Measurements from ENCODE around the gene STXBP1. TPM values are rescaled to one million over a fixed set of nuclear protein-coding genes. Genes with fewer than 3 reads are reported as not detected.

Gene STXBP1
- total RNA-seq, 2 experiments from 2014 or later = 17.4 to 17.8 TPM

GRCh38 chr9:127730799-127731410 is 118.8 kb downstream of the STXBP1 start:
- intact Hi-C loops (cut with micrococcal nuclease) = no loop called here
- no peak overlapping the region for H3K27ac Mint-ChIP-seq

GRCh38 chr9:127731938-127732337 is 119.9 kb downstream of the STXBP1 start:
- DNase-seq = no peak
- Mint-ChIP-seq H3K27ac (no peak overlapping the region), H3K9me3 (no peaks in the 10 kb centered on the region), H3K4me3 (no peak overlapping the region), H3K4me1 (ENCODE audit: low read depth) (peaks cover 11% of the 10 kb centered on the region), H3K27me3 (ENCODE audit: low read depth) (no peaks in the 10 kb centered on the region), H3K36me3 (ENCODE audit: low read depth) (no peaks in the 10 kb centered on the region)
- CTCF ChIA-PET = interaction anchor here (1.6 kb wide), 1 partner anchor 138 kb away, joined by 4 read pairs; no protein-coding TSS in a partner anchor
- intact Hi-C loops (cut with micrococcal nuclease) = no loop called here

More at GRCh38 chr9:127730799-127731410, 118.8 kb downstream of the STXBP1 start:
- DNase-seq = no peak
- CTCF ChIA-PET = interaction anchor here (0.6 to 1.6 kb wide), 4 partner anchors 139 to 190 kb away, joined by 3 to 4 read pairs (median 4); no protein-coding TSS in a partner anchor
- no peaks in the 10 kb centered on the region for H3K27me3 Mint-ChIP-seq (ENCODE audit: low read depth)
- H3K4me1 Mint-ChIP-seq (ENCODE audit: low read depth) = peaks cover 11% of the 10 kb centered on the region
- H3K36me3 Mint-ChIP-seq (ENCODE audit: low read depth) = no peaks in the 10 kb centered on the region
- H3K9me3 Mint-ChIP-seq = no peaks in the 10 kb centered on the region
- H3K4me3 Mint-ChIP-seq = no peak overlapping the region

- Mint-ChIP-seq H3K4me1 (ENCODE audit: low read depth) (peaks cover 13% of the 10 kb centered on the region), H3K27me3 (ENCODE audit: low read depth) (no peaks in the 10 kb centered on the region), H3K36me3 (ENCODE audit: low read depth) (no peaks in the 10 kb centered on the region), H3K4me3 (no peak overlapping the region), H3K9me3 (no peaks in the 10 kb centered on the region), H3K27ac (no peak overlapping the region)
- intact Hi-C loops (cut with micrococcal nuclease) = no loop called here
- CTCF ChIA-PET = interaction anchor here (1.6 kb wide), 1 partner anchor 137 kb away, joined by 4 read pairs; no protein-coding TSS in a partner anchor
- DNase-seq = no peak
These were observed 120.4 kb downstream of the STXBP1 start for GRCh38 chr9:127732444-127732843.

GRCh38 chr9:127733614-127734013 is 121.5 kb downstream of the STXBP1 start:
- H3K4me3 Mint-ChIP-seq = peak overlapping the region; percentile 78
- H3K9me3 Mint-ChIP-seq = no peaks in the 10 kb centered on the region
- CTCF ChIA-PET = interaction anchor here (0.7 to 2.7 kb wide), 6 partner anchors 9 to 254 kb away, joined by 3 to 48 read pairs (median 6); no protein-coding TSS in a partner anchor
- no peak for DNase-seq
- H3K27ac Mint-ChIP-seq = no peak overlapping the region
- no peaks in the 10 kb centered on the region for H3K27me3 Mint-ChIP-seq (ENCODE audit: low read depth)
- H3K36me3 Mint-ChIP-seq (ENCODE audit: low read depth) = no peaks in the 10 kb centered on the region
- H3K4me1 Mint-ChIP-seq (ENCODE audit: low read depth) = peaks cover 13% of the 10 kb centered on the region
- intact Hi-C loops (cut with micrococcal nuclease) = loop anchor here (1.0 kb wide), 2 partner anchors 143 to 229 kb away; no protein-coding TSS in a partner anchor

- CTCF ChIA-PET = interaction anchor here (0.6 to 3.7 kb wide), 55 partner anchors 9 to 305 kb away, joined by 3 to 52 read pairs (median 4); partner anchors contain the start of genes AK1, CDK9, PTRH1 and STXBP1
- Mint-ChIP-seq H3K4me3 (peak overlapping the region; percentile 78), H3K27ac (peak overlapping the region; percentile 77), H3K27me3 (ENCODE audit: low read depth) (no peaks in the 10 kb centered on the region), H3K4me1 (ENCODE audit: low read depth) (peaks cover 13% of the 10 kb centered on the region), H3K36me3 (ENCODE audit: low read depth) (peaks cover 2% of the 10 kb centered on the region), H3K9me3 (no peaks in the 10 kb centered on the region)
- intact Hi-C loops (cut with micrococcal nuclease) = loop anchor here (1.0 kb wide), 2 partner anchors 144 to 230 kb away; no protein-coding TSS in a partner anchor
- no peak for DNase-seq
These were observed 122.2 kb downstream of the STXBP1 start for GRCh38 chr9:127734247-127734746.

- H3K27me3 Mint-ChIP-seq (ENCODE audit: low read depth) = no peaks in the 10 kb centered on the region
- CTCF ChIA-PET = interaction anchor here (0.6 to 3.7 kb wide), 62 partner anchors 10 to 304 kb away, joined by 3 to 52 read pairs (median 4); partner anchors contain the start of genes AK1, CDK9, PTRH1 and ST6GALNAC4
- intact Hi-C loops (cut with micrococcal nuclease) = loop anchor here (1.0 kb wide), 10 partner anchors 20 to 231 kb away; partner anchors contain the start of genes FPGS, PTRH1 and STXBP1
- H3K27ac Mint-ChIP-seq = peak within 1 kb of the TSS; percentile 86
- peak; percentile 98 for DNase-seq
- no peaks in the 10 kb centered on the region for H3K9me3 Mint-ChIP-seq
- H3K36me3 Mint-ChIP-seq (ENCODE audit: low read depth) = peaks cover 3% of the 10 kb centered on the region
- peak within 1 kb of the TSS; percentile 78 for H3K4me3 Mint-ChIP-seq
- H3K4me1 Mint-ChIP-seq (ENCODE audit: low read depth) = peaks cover 13% of the 10 kb centered on the region
These were observed 122.9 kb downstream of the STXBP1 start, which contains the start of gene TOR2A for GRCh38 chr9:127734747-127735529. Gene TOR2A (minus strand): TSS chr9:127735294. CDS start chr9:127735270, 24 bp downstream.

- Mint-ChIP-seq H3K27me3 (ENCODE audit: low read depth) (no peaks in the 10 kb centered on the region), H3K27ac (peak overlapping the region; percentile 86), H3K4me3 (peak overlapping the region; percentile 78), H3K9me3 (no peaks in the 10 kb centered on the region), H3K36me3 (ENCODE audit: low read depth) (peaks cover 3% of the 10 kb centered on the region), H3K4me1 (ENCODE audit: low read depth) (peaks cover 13% of the 10 kb centered on the region)
- intact Hi-C loops (cut with micrococcal nuclease) = loop anchor here (1.0 kb wide), 8 partner anchors 20 to 186 kb away; partner anchors contain the start of genes FPGS, PTRH1 and STXBP1
- no peak for DNase-seq
- CTCF ChIA-PET = interaction anchor here (0.8 to 3.7 kb wide), 33 partner anchors 9 to 238 kb away, joined by 3 to 52 read pairs (median 5); partner anchors contain the start of genes AK1, CDK9, PTRH1 and TTC16
These were observed 123.6 kb downstream of the STXBP1 start for GRCh38 chr9:127735530-127736185.

- H3K9me3 Mint-ChIP-seq = no peaks in the 10 kb centered on the region
- H3K4me1 Mint-ChIP-seq (ENCODE audit: low read depth) = peaks cover 11% of the 10 kb centered on the region
- no peak overlapping the region for H3K4me3 Mint-ChIP-seq
- no peak overlapping the region for H3K27ac Mint-ChIP-seq
- DNase-seq = no peak
- intact Hi-C loops (cut with micrococcal nuclease) = no loop called here
- H3K36me3 Mint-ChIP-seq (ENCODE audit: low read depth) = peaks cover 8% of the 10 kb centered on the region
- no peaks in the 10 kb centered on the region for H3K27me3 Mint-ChIP-seq (ENCODE audit: low read depth)
- CTCF ChIA-PET = interaction anchor here (1.1 kb wide), 1 partner anchor 131 kb away, joined by 3 read pairs; no protein-coding TSS in a partner anchor
These were observed 126.6 kb downstream of the STXBP1 start for GRCh38 chr9:127738666-127739065.

- no peak for DNase-seq
- peaks cover 4% of the 10 kb centered on the region for H3K4me1 Mint-ChIP-seq (ENCODE audit: low read depth)
- CTCF ChIA-PET = interaction anchor here (0.9 to 1.2 kb wide), 2 partner anchors 16 to 129 kb away, joined by 3 read pairs; no protein-coding TSS in a partner anchor
- H3K9me3 Mint-ChIP-seq = no peaks in the 10 kb centered on the region
- H3K27ac Mint-ChIP-seq = no peak overlapping the region
- H3K36me3 Mint-ChIP-seq (ENCODE audit: low read depth) = peaks cover 8% of the 10 kb centered on the region
- H3K27me3 Mint-ChIP-seq (ENCODE audit: low read depth) = no peaks in the 10 kb centered on the region
- intact Hi-C loops (cut with micrococcal nuclease) = no loop called here
- H3K4me3 Mint-ChIP-seq = no peak overlapping the region
These were observed 127.7 kb downstream of the STXBP1 start for GRCh38 chr9:127739614-127740330.

GRCh38 chr9:127741831-127742434 is 129.9 kb downstream of the STXBP1 start:
- DNase-seq = no peak
- CTCF ChIA-PET = no interaction called here
- H3K36me3 Mint-ChIP-seq (ENCODE audit: low read depth) = peaks cover 8% of the 10 kb centered on the region
- intact Hi-C loops (cut with micrococcal nuclease) = no loop called here
- H3K4me3 Mint-ChIP-seq = no peak overlapping the region
- peaks cover 2% of the 10 kb centered on the region for H3K4me1 Mint-ChIP-seq (ENCODE audit: low read depth)
- H3K9me3 Mint-ChIP-seq = no peaks in the 10 kb centered on the region
- no peak overlapping the region for H3K27ac Mint-ChIP-seq
- H3K27me3 Mint-ChIP-seq (ENCODE audit: low read depth) = no peaks in the 10 kb centered on the region

All from activated naive CD4-positive, alpha-beta T cell treated with anti-CD3 and anti-CD28 coated beads for 36 hours (primary cell).